Forelimb muscle (tissue), 1 donor: Measurements from ENCODE around the gene IGLL5. TPM values are rescaled to one million over a fixed set of nuclear protein-coding genes. Genes with fewer than 3 reads are reported as not detected.

Experiments
- DNase-seq: peaks from one replicate; pipeline ENCODE4 v3.0.0-alpha.2; 2013; ENCODE audit warnings: low read depth
- polyA plus RNA-seq: library from polyadenylated mRNA; unstranded; fragments of 120-200 nt; gene quantifications from one replicate; pipeline ENCODE4 v1.2.1, GENCODE V29; 2013; ENCODE audit not compliant: insufficient read length

Gene IGLL5
- polyA plus RNA-seq, 1 donor: not detected

- no peak for DNase-seq
Measured at GRCh38 chr22:22938672-22939587, 51.3 kb downstream of the IGLL5 start.

- no peak for DNase-seq
Measured at GRCh38 chr22:22939588-22940368, 52.2 kb downstream of the IGLL5 start.

GRCh38 chr22:22940961-22941605, 53.5 kb downstream of the IGLL5 start:
- DNase-seq: no peak

GRCh38 chr22:22941831-22942510, 54.4 kb downstream of the IGLL5 start:
- DNase-seq: no peak

GRCh38 chr22:22942511-22943329, 55.1 kb downstream of the IGLL5 start:
- no peak for DNase-seq

GRCh38 chr22:22943521-22944267, 56.1 kb downstream of the IGLL5 start:
- no peak for DNase-seq

- no peak for DNase-seq
Measured at GRCh38 chr22:22944268-22944985, 56.8 kb downstream of the IGLL5 start.

GRCh38 chr22:22945195-22945594, 57.6 kb downstream of the IGLL5 start:
- DNase-seq: no peak

Other genes with a start within 250 kb of the IGLL5 start
- not detected for gene GGTLC2, start 243.2 kb upstream of the IGLL5 start, polyA plus RNA-seq
- gene GNAZ, start 182.7 kb downstream of the IGLL5 start, polyA plus RNA-seq: 2.7 TPM